ENCODE data around the gene C19orf33. TPM values are rescaled to one million over a fixed set of nuclear protein-coding genes. Genes with fewer than 3 reads are reported as not detected.

Gene C19orf33
- total RNA-seq, 1 experiment from 2014 or later, result 135 TPM

GRCh38 chr19:38288123-38288855 is 15.8 kb upstream of the C19orf33 start:
- no peak overlapping the region for H2AFZ ChIP-seq (ENCODE audit: low read depth, low read length, poor library complexity, severe bottlenecking)
- ATAC-seq, result no peak
- ChIA-PET RAD21 (ENCODE audit: low non-redundant PET in 1 of 2, low total read pairs in 2 of 2, uncharacterized antibody in 2 of 2, unreplicated experiment in 2 of 2) (no interaction called here), POLR2A (no interaction called here), CTCF (no interaction called here)
- peaks cover 28% of the 10 kb centered on the region for H3K79me2 ChIP-seq (ENCODE audit: insufficient read depth, low read length)
- no peak for DNase-seq (ENCODE audit: low read depth, low spot score)
- intact Hi-C loops (cut with micrococcal nuclease), result no loop called here
- H3K4me2 ChIP-seq (ENCODE audit: low read length), result no peak overlapping the region
- H3K27ac ChIP-seq (ENCODE audit: low read depth, low read length), result no peak overlapping the region
- H3K9me3 ChIP-seq (ENCODE audit: control insufficient read depth in 1 of 2, insufficient read depth in 1 of 2, low read depth in 1 of 2, low read length in 2 of 2), result no peaks in the 10 kb centered on the region
- no peaks in the 10 kb centered on the region for H3K9me2 ChIP-seq (ENCODE audit: insufficient read depth)
- no TSS peak for BruUV-seq (replicated peaks)
- H4K20me1 ChIP-seq (ENCODE audit: insufficient read depth), result no peaks in the 10 kb centered on the region
- no peak for TF ChIP-seq CBX3 (IDR thresholded peaks at IDR 0.05; ENCODE audit: low read depth)
- no peak for TF ChIP-seq TCF7L2 (IDR thresholded peaks at IDR 0.05; ENCODE audit: borderline replicate concordance, extremely low read depth, insufficient read depth, insufficient read length)
- TF ChIP-seq EGR1 (IDR thresholded peaks at IDR 0.05; ENCODE audit: low read depth), result no peak
- no peak for TF ChIP-seq JUND (IDR thresholded peaks at IDR 0.05)
- TF ChIP-seq FOSL1 (IDR thresholded peaks at IDR 0.05; ENCODE audit: low read depth), result no peak
- TF ChIP-seq, protein P1, sequence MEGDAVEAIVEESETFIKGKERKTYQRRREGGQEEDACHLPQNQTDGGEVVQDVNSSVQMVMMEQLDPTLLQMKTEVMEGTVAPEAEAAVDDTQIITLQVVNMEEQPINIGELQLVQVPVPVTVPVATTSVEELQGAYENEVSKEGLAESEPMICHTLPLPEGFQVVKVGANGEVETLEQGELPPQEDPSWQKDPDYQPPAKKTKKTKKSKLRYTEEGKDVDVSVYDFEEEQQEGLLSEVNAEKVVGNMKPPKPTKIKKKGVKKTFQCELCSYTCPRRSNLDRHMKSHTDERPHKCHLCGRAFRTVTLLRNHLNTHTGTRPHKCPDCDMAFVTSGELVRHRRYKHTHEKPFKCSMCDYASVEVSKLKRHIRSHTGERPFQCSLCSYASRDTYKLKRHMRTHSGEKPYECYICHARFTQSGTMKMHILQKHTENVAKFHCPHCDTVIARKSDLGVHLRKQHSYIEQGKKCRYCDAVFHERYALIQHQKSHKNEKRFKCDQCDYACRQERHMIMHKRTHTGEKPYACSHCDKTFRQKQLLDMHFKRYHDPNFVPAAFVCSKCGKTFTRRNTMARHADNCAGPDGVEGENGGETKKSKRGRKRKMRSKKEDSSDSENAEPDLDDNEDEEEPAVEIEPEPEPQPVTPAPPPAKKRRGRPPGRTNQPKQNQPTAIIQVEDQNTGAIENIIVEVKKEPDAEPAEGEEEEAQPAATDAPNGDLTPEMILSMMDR (IDR thresholded peaks at IDR 0.05 in 2 of 3, conservative IDR thresholded peaks at IDR 0.05 in 1 of 3; ENCODE audit: borderline replicate concordance in 1 of 3, insufficient read depth in 1 of 3, low read depth in 2 of 3, low read length in 2 of 3), result no peak
- TF ChIP-seq, protein P2, sequence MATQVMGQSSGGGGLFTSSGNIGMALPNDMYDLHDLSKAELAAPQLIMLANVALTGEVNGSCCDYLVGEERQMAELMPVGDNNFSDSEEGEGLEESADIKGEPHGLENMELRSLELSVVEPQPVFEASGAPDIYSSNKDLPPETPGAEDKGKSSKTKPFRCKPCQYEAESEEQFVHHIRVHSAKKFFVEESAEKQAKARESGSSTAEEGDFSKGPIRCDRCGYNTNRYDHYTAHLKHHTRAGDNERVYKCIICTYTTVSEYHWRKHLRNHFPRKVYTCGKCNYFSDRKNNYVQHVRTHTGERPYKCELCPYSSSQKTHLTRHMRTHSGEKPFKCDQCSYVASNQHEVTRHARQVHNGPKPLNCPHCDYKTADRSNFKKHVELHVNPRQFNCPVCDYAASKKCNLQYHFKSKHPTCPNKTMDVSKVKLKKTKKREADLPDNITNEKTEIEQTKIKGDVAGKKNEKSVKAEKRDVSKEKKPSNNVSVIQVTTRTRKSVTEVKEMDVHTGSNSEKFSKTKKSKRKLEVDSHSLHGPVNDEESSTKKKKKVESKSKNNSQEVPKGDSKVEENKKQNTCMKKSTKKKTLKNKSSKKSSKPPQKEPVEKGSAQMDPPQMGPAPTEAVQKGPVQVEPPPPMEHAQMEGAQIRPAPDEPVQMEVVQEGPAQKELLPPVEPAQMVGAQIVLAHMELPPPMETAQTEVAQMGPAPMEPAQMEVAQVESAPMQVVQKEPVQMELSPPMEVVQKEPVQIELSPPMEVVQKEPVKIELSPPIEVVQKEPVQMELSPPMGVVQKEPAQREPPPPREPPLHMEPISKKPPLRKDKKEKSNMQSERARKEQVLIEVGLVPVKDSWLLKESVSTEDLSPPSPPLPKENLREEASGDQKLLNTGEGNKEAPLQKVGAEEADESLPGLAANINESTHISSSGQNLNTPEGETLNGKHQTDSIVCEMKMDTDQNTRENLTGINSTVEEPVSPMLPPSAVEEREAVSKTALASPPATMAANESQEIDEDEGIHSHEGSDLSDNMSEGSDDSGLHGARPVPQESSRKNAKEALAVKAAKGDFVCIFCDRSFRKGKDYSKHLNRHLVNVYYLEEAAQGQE (IDR thresholded peaks at IDR 0.05; ENCODE audit: low read depth), result no peak
- no peak for TF ChIP-seq EZH2 (IDR thresholded peaks at IDR 0.05)
- TF ChIP-seq SIN3A (IDR thresholded peaks at IDR 0.05; ENCODE audit: low read depth), result no peak
- TF ChIP-seq ZNF274 (IDR thresholded peaks at IDR 0.05; ENCODE audit: low read depth, low read length), result no peak
- no peak for TF ChIP-seq SRF (IDR thresholded peaks at IDR 0.05; ENCODE audit: low read depth)
- TF ChIP-seq, protein P3, sequence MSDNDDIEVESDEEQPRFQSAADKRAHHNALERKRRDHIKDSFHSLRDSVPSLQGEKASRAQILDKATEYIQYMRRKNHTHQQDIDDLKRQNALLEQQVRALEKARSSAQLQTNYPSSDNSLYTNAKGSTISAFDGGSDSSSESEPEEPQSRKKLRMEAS (IDR thresholded peaks at IDR 0.05), result no peak
- TF ChIP-seq RAD21 (IDR thresholded peaks at IDR 0.05; ENCODE audit: low read depth), result no peak
- no peak for TF ChIP-seq ATF3 (IDR thresholded peaks at IDR 0.05)
- no peak for TF ChIP-seq SP1 (IDR thresholded peaks at IDR 0.05; ENCODE audit: low read depth)
- no peak overlapping the region for H3K9ac ChIP-seq (ENCODE audit: low read length)
- H3K4me3 ChIP-seq (replicated peaks in 1 of 2; ENCODE audit: low read depth in 1 of 2, low read length in 2 of 2), result no peak overlapping the region
- H3K36me3 ChIP-seq (ENCODE audit: control insufficient read depth in 1 of 2, insufficient read depth in 2 of 2, low read length in 2 of 2), result peaks cover 51 to 75% of the 10 kb centered on the region in 2 experiments
- no peaks in the 10 kb centered on the region for H3K4me1 ChIP-seq (ENCODE audit: control insufficient read depth in 1 of 2, insufficient read depth in 2 of 2, low read length in 2 of 2)
- H3K27me3 ChIP-seq (ENCODE audit: insufficient read depth, low read length), result no peaks in the 10 kb centered on the region
